ENCODE results near the gene BBX. TPM values are rescaled to one million over a fixed set of nuclear protein-coding genes. Genes with fewer than 3 reads are reported as not detected.
A peak's percentile ranks its signal among the peaks of the same experiment; 100 is the strongest.

BBX gene
- total RNA-seq, 1 donor from 2014 or later, result 51.6 TPM

DNA sequence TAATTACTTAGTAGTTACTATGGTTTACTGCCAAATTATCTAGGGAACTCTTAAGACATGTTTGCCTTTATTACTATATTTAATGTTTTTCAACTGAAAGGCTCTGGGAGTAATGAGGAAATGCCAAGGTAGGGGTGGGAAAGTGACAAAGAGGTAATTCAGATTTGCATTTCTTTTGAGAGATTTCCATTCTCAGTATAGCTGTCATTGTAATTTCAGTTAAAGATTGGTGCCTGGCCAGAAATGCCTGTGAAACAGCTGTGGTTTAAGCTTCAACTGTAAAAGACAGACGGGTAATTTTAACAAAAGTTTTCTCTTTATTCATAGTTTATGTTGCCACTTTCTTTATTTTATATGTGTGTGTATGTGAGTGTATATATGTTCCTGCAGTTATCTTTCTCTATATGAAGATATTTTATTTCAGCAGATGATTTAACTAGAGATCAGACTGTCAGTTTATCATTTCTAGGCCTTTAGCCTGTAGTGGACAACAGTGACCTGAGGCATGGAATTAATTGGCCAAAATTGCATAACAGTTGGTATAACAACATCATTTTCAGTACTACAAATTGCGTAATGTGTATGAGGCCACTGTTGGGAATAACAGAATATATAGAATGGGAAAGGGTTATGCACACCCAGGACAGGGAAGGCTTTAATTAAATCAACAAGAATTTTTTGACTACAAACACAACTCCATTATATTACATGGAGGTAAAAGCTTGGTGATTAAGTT, 119.0 kb downstream of the BBX start:
- TF ChIP-seq, protein P1, sequence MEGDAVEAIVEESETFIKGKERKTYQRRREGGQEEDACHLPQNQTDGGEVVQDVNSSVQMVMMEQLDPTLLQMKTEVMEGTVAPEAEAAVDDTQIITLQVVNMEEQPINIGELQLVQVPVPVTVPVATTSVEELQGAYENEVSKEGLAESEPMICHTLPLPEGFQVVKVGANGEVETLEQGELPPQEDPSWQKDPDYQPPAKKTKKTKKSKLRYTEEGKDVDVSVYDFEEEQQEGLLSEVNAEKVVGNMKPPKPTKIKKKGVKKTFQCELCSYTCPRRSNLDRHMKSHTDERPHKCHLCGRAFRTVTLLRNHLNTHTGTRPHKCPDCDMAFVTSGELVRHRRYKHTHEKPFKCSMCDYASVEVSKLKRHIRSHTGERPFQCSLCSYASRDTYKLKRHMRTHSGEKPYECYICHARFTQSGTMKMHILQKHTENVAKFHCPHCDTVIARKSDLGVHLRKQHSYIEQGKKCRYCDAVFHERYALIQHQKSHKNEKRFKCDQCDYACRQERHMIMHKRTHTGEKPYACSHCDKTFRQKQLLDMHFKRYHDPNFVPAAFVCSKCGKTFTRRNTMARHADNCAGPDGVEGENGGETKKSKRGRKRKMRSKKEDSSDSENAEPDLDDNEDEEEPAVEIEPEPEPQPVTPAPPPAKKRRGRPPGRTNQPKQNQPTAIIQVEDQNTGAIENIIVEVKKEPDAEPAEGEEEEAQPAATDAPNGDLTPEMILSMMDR (conservative IDR thresholded peaks at IDR 0.05), result no peak
- Mint-ChIP-seq H3K4me3 (no peak overlapping the region), H3K9me3 (no peaks in the 10 kb centered on the region), H3K27ac (ENCODE audit: unreplicated experiment) (no peak overlapping the region), H3K27me3 (ENCODE audit: low read depth) (no peaks in the 10 kb centered on the region), H3K4me1 (peaks cover 15% of the 10 kb centered on the region), H3K36me3 (ENCODE audit: low read depth) (no peaks in the 10 kb centered on the region)
- DNase-seq (ENCODE audit: low read depth, low spot score), result no peak

DNA sequence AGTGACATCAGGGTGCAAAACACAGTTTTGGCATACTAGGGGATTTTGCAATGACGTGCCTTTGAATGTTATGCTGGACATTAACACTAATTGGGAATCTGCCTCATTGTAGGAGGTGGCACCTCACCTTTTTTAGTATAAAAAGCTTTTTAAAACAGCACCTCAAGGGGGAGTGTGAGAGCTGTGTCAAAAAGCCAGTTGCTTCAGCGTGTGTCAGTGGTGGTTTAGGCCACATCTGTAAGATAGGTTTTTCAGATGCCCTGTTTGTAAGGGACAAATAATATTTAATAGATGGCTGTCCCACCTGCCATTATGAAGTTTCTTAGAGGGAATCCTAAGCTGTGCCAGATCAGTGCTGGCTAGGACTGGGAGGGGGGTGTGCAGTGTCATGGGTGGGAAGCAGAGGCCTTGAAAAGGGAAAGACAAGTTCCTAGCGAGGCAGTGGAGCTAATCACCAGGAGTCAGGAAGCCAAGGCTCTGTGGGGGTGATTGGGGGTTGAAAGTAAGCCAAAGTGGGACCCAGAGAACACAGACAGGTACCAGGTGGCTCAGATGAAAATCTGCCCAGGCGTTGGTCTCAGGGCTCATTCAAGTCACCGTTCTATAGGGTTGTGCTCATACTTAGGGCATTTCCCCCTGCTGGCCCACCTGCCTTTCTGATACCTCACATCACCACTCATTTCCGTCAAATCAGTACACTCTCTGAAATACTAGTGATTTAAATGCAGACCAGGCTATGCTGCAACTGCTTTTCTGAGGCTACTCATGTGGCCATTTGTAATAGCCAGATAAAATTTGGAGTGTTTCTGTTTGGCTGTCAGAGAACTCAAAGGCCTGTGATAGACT, 120.5 kb downstream of the BBX start:
- Mint-ChIP-seq H3K36me3 (ENCODE audit: low read depth) (no peaks in the 10 kb centered on the region), H3K9me3 (no peaks in the 10 kb centered on the region), H3K4me1 (peaks cover 15% of the 10 kb centered on the region), H3K27ac (ENCODE audit: unreplicated experiment) (no peak overlapping the region), H3K4me3 (no peak overlapping the region), H3K27me3 (ENCODE audit: low read depth) (no peaks in the 10 kb centered on the region)
- TF ChIP-seq, protein P1 (conservative IDR thresholded peaks at IDR 0.05), result peak; percentile 20
- no peak for DNase-seq (ENCODE audit: low read depth, low spot score)

DNA sequence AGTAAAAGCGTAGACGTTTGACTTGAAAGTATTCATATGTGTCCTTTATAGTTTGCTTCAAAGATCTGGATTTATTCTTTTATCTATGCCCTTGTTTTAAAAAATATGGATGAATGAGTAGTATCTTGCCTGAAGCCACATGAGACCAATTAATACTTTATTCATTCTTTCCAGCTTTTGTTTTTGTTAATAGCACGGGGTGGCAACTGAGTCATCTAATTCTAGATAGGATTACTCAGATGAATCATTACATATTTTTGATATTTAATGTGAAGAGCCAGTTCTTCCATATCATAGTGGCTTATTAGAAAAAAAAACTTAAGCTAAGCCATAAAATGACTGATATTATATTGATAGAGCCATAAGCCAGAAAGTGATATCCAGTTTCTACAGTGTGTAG, 121.9 kb downstream of the BBX start:
- TF ChIP-seq, protein P1 (conservative IDR thresholded peaks at IDR 0.05), result no peak
- peaks cover 15% of the 10 kb centered on the region for H3K4me1 Mint-ChIP-seq
- H3K9me3 Mint-ChIP-seq, result peaks cover 8% of the 10 kb centered on the region
- DNase-seq (ENCODE audit: low read depth, low spot score), result no peak
- H3K4me3 Mint-ChIP-seq, result no peak overlapping the region
- H3K36me3 Mint-ChIP-seq (ENCODE audit: low read depth), result peaks cover 11% of the 10 kb centered on the region
- H3K27ac Mint-ChIP-seq (ENCODE audit: unreplicated experiment), result no peak overlapping the region
- no peaks in the 10 kb centered on the region for H3K27me3 Mint-ChIP-seq (ENCODE audit: low read depth)

DNA sequence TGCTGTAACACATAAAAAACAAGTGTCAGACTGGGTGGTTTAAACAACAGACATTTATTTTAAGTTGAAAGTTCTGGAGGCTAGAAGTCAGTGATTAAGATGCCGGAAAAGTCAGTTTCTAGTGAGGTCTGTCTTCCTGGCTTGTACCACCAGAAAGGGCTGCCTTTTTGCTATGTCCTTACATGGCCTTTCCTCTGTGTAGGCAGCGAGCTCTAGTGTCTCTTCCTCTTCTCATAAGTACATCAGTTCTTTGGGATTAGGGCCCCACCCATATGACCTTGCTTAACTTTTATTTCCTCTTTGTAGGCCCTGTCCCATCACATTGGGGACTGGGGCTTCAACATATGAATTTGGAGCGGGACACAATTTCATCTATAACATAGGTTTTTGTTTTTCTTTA, 128.0 kb downstream of the BBX start:
- TF ChIP-seq, protein P1 (conservative IDR thresholded peaks at IDR 0.05), result no peak
- H3K9me3 Mint-ChIP-seq, result peaks cover 8% of the 10 kb centered on the region
- no peaks in the 10 kb centered on the region for H3K27me3 Mint-ChIP-seq (ENCODE audit: low read depth)
- no peak overlapping the region for H3K27ac Mint-ChIP-seq (ENCODE audit: unreplicated experiment)
- H3K36me3 Mint-ChIP-seq (ENCODE audit: low read depth), result peaks cover 14% of the 10 kb centered on the region
- no peaks in the 10 kb centered on the region for H3K4me1 Mint-ChIP-seq
- no peak overlapping the region for H3K4me3 Mint-ChIP-seq
- no peak for DNase-seq (ENCODE audit: low read depth, low spot score)

DNA sequence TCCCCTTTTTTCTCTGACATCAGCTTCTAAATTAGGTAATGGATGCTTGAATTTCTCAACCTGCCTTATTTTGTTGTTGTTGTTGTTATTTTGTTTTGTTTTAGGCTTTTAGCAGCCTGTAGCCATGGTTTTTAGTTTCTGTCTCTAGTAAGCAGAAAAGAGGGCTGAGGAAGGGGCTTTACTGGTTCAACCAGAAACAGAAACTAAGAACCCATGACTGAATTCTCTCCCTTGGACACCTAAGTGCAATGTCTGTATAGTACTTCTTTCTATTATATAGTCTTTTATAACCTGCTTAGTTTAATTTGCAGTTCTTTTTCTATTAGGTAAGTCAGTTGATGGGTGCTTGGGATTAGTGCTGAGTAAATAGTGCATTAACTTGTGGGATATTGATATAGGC, 129.0 kb downstream of the BBX start:
- TF ChIP-seq, protein P1 (conservative IDR thresholded peaks at IDR 0.05), result no peak
- Mint-ChIP-seq H3K27me3 (ENCODE audit: low read depth) (no peaks in the 10 kb centered on the region), H3K4me3 (no peak overlapping the region), H3K27ac (ENCODE audit: unreplicated experiment) (no peak overlapping the region), H3K36me3 (ENCODE audit: low read depth) (peaks cover 14% of the 10 kb centered on the region), H3K4me1 (no peaks in the 10 kb centered on the region), H3K9me3 (peaks cover 8% of the 10 kb centered on the region)
- DNase-seq (ENCODE audit: low read depth, low spot score), result no peak
